Activated CD8-positive, alpha-beta memory T cell treated with anti-CD3 and anti-CD28 coated beads for 4 hours (primary cell): ENCODE measurements around the gene ARAP1.

Experiments used
- DNase-seq, 2 donors: peaks; one replicate each; pipeline ENCODE4 v3.0.0-alpha.2; 2020; ENCODE audit warnings: low read depth in 2 of 2

ARAP1 gene

DNA sequence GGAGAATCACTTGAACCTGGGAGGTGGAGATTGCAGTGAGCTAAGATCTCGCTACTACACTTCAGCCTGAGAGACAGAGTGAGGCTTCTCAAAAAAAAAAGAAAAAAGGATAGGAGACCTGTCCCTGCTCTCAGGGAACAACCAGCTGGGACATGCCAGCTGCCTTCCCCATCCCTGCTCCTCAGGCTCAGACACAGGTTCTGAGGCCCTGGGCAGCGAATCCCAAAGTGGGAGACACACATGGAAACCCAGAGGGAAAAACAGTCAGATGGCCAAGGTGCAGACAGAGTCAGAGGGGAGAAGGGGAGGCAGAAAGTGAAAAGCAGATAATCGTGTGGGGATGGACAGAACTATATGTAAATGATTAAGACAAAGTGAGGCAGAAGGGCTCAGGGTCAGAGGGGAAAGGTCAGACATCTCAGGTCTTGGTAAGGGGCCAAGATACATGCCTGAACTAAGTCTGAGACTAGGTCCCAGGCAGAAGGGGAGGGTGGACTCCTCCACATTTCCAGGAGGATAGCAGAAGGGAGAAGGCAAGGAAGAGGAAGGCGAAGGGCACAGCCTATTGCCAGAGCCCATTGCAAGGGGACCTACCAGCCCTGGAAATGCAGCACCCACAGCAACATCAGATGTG, 27.4 kb upstream of the ARAP1 start:
- DNase-seq: no peak

DNA sequence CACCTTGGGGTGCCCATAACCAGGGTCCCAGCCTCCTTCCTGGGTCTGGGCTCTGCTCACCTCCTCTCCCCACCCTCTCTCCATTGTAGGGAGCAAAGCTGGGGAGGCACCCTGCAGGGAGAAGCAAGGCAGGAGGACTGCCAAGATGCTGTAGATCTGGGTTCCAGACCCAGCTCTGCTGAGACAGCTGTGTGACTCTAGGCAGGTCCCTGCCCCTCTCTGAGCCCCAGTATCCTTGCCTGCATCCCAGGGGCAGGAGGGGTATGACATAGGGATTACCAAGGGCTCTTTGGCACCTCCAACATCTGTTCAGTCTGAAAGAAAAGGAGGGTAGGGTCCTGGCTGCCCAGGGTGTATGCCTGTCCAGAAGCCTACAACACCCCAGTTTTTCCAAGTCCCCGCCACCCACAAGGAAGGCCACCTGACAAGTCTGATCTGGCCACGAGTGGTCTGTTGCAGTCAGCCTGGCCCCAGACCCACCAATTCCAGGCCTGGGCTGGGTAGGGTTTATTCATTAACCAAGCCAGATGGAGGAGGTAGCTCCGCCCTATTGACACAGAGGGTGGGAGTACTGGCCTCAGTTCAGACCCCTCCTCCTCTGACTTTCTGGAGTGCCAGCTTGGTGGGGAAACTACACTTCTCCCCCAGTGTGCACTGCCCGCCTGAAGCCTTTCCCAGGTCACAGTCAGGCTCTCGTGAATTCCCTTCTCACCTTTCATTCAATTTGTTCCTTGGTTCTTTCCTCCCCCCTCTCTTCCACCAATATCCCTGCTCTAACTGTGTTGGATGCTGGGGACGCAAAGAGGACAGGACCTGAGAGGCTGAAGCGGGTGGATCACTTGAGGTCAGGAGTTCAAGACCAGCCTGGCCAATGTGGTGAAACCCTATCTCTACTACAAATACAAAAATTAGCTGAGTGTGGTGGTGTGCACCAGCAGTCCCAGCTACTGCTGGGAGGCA, 26.6 kb upstream of the ARAP1 start:
- no peak for DNase-seq

DNA sequence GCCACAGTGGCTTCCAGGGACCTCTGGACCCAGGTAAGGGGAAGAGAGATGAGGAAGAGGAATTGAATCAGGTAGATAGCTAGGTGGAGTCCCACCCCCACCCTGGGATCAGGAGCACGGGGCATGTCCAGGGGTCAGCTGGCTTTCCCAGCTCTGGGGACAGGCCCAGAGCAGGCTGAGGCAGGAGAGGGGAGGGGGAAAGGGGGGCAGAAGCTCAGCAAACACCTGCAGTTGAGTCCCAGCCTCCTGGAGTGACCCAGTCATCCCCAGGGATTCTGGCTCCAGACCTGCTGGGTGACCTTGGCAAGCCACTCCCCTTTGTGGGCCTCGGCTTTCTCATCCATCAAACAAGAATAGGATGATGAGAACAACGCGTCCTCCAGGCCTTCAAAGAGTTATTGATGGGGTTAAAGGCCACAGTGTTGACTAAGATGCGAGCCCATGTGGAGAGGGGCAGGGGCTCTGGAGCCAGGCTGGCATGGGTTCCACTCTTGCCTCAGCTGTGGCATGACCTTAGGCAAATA, 25.6 kb upstream of the ARAP1 start:
- no peak for DNase-seq

DNA sequence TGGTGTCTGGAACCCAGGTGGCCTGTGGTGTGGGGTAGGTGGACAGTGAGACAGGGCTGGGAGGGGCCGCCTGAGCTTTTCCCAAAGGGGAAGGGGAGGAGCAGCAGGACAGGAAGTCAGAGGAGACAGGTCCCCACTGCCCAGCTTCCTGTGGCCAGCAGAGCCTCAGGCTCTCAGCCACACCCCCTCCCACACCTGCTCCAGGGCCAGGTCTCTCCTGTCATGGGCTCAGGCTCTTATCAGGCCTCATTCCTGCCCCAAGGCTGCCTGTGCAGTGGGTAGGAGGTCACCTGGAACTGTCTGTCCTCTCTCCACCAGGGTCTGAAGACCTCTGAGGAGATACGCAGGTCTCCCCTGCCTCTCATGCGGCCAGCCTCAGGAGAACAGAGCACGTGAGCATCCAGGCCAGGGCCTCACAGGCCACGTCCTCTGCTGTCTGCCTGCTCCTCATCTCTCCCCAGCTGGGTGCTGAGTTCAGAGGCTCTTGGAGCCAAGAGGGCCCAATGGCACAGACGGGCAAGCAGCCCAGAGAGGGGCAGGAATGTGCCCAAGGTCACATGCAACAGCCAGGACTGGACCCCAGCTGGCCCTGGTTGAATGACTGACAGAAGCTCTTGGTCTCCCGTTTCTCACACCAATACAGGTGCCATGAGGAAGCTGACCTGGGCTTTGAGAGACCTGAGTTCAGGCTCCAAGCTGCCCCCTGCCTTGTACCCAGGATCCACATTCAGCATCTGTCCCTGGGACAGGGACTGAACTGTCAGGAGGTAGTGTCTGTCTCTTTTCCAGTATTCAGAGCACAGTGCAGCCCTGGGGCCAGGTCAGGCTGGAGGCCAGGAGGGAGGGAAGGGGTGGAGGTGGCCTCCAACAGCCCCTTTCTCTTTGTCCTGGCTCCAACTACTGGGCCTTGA, 24.9 kb upstream of the ARAP1 start:
- no peak for DNase-seq

DNA sequence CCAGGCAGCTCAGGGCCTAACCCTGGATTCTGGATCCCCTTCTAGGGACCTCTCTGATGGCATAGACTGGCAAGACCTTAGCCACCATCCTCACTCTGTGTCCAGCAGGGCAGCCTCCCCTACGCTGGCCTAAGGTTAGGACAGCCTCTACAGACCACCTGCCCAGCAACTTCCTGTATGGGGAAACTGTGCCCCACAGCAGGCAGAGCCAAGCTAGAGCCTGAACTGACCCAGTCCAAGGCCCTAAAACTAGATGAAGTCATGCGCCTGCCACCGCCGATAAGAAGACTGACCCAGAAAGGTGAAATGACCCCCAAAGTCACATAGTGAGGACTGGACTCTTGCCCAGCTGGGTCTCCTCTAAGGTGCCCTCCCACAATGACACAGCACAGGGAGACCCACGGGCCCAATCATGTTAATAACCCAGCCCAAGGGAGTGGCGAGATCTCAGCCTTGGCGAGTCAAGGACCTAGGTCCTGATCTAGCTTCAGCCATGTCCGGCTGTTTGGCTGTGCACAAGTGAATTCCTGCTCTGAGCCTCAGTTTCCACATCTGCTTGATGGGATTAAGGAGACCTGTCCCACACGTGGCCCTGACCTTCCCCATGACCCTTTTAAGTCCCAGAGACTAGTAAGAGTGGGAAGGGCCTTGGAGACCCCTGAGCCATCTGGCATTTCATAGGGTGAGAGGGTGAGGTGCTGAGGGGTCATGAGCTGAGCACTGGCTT, 24.1 kb upstream of the ARAP1 start:
- DNase-seq: no peak

DNA sequence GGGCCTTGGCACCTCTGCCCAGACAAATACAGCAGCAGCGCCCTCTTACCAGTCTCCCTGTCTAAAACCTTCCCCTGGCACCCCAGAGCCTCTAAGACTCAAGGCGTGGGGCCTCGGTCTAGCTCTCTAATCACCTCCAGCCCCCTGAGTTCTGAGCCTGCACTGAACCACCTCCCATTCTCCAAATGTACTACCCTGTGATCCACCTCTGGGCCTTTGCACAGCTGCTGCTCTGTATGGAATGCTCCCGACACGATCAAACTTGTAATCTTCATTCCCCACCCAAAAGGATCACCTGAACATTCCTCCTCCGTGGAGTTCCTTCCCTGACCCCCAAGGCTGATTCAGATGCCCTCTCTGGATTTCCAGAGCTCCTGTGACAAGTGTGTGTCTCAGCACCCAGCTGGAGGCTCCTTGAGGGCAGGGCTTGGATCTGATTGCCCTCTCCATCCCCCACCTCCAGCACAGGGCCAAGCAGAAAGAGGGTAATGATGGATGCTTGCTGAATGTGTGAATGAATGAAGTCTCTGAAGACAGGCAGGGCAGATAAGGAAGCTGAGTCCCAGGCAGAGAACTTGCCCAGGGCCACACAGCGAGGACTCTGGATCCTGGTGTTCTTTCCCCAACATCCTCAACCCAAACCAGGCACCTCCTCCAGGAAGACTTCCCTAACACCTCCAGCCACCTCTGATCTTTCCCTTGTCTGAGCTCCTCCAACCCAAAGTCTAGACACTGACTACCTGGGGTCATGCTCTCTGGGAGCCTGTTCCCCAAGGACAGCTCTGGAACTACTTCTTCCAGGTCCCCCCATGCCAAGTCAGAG, 23.3 kb upstream of the ARAP1 start:
- DNase-seq: no peak

DNA sequence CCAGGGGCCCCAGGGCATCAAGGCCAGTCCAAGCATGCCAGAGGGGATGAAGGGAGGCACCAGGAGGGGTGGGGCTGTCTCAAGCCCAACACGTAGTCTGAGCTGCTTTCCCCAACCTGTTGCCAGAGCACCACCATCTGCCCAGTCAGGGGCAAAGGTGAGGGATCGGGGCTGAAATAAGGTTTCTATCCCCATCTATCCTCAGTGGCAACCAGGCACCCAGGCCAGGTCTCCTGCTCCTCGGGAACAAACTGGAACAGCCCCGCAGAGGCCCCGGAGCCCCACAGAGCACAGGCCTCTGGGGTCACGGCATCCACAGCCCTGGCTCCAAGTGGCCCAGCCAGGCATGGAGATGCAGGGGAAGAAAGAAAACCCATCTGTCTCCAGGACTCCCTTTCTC, 22.3 kb upstream of the ARAP1 start:
- DNase-seq: no peak

DNA sequence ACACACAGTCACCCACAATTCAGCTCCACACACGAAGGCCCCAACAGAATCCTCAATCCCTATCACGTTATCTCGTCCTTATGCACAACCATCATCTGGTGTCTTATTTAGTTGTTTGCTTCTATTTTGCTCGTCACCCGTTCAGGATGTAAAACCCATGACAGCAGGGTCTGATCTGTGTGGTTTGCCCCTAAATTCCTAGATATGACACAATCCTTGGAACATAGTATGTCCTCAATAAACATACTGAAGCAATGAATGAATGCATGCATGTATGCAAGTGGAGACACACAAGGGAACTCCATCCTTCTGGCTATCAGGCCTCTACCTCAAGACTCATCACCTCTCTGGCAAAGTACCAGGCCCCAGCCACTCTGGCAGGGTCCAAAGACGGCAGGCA, 21.5 kb upstream of the ARAP1 start:
- DNase-seq: no peak

DNA sequence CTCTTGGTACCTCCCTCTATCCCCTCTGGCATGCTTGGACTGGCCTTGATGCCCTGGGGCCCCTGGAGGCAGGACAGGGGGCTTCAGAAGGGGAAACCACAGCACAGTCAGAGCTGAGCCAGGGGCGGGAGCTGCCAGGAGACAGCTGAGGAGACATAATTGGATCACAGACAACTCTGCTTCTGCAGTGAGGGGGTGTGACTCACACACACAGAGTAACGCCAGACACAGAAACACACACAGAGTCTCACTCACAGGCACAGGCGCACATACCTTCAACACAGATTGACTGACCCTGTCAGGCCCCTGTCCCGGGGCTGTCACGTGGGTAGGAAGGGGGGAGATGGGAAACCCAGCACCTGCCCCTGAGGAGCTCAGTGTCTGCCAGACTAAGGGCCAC, 21.1 kb upstream of the ARAP1 start:
- DNase-seq: no peak

DNA sequence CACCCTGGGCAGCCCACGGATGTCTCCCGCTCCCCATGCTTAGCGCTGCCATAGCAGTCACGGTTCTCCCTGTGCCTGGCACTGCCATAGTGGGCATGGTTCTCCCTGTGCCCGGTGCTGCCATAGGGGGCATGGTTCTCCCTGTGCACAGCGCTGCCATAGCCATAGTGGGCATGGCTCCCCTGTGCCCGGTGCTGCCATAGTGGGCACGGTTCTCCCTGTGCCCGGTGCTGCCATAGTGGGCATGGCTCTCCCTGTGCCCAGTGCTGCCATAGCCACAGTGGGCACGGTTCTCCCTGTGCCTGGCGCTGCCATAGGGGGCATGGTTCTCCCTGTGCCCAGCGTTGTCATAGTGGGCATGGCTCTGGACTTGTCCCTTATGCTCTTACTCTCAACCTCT, 19.9 kb upstream of the ARAP1 start:
- no peak for DNase-seq

DNA sequence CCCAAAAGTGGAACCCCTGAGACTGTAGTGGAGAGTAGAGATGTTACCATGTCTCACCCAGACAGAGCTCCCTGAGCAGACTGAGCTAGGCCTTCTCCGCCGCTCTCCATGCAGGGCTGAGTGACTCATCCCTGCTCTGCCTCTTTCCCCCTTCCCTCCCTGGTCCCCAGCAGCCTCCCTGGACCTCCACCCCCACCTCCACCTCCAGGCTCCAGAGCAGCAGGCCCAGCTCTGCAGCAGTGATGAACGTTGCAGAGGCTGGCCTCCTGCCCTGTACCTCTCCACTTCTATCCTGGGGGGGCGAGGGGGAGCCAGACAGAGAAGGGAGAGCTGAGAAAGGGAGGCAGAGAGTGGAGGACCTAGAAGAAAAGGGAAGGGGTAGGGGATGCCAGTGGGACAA, 19.3 kb upstream of the ARAP1 start:
- no peak for DNase-seq

DNA sequence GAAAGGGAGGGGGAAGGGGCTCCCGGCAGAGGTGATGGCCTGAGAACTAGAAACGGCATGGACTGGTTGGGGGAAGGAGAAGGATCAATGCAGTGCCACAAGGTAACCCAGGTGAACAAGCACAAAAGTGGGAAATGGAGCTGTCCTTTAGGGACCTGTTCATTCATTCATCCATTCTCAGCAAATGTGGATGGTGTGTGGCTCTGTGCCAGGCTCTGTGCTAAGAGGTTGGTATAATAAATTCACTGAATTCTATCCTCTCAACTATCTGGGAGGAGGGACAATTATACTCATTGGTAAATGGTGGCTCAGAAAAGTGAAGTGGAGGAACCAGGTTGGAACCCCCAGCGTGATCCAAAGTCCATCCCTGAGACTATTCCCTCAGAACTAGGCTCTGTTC, 18.6 kb upstream of the ARAP1 start:
- DNase-seq: no peak

DNA sequence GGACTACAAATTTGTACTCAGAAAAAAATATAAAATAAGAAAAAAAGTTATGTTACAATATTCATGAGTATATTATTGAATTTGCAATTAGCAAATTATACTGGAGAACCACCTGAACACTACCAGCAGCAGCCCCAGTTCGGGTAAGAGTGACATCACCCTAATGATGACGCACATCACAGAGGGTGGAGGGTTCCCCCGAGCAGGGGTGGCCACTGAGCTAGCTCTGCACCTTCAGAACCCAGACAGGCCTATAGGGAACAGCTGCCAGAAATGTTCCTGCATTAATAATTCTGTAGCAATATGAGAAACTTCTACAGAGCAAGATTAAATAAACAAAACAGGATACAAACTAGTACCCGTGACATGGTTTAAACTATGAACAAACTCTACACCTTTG, 17.5 kb upstream of the ARAP1 start:
- DNase-seq: no peak

DNA sequence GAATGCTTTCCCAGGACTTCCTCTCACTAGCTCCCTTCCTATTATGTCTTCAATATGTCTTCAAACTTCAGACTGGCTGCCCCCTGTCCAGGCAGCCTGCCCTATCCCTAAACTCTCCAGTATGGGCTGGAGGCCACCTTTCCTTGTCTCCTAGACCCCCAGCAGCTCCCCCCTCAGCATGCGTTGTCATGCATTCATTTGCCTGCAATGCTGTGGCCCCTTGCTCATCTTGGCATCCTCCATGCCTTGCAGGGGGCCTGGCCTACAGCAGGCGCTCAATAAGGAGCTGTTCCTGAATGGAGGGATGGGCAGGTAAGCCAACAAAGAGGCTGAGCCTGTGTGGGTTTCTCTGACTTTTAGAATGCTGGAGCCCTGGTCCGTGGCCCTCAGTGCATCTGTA, 16.4 kb upstream of the ARAP1 start:
- DNase-seq: no peak

DNA sequence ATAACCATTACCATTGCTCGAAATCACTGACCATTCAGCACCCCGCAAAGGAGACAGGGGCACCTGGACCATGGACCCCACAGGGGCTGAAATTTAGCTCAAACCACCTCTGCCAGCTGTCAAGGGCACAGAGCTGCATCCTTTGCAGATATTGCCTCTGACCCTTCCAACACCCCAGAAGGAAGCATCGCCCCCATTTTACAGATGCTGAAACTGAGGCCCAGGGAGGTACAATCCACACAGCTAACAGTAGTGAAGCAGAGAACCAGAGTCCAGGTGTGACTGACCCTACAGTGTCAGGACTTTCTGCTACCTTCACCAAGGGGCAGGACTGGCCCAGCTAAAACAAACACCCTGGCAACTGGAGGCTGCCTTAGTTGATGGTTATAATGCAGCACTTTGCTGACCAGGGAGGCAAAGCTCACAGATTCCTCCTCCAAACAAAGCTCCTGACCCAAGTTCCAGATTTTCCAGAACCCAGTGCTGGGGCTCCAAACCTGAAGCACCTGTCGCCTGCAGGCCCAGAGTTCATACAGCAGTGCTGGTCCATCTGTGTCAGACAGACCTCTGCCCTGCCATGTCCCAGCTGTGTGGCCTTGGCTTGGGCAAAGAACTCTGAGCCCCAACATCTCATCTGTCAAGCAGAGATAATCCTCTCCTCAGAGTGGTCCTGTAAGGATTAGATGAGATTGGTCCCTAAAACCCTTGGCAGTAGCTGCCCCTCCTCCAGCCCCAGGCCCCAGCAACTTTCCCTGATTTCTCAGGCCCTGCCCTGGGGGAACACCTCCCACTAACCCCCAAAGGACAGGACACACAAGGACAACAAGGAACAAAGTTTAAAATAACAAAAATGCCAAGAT, 15.2 kb upstream of the ARAP1 start:
- DNase-seq: no peak

DNA sequence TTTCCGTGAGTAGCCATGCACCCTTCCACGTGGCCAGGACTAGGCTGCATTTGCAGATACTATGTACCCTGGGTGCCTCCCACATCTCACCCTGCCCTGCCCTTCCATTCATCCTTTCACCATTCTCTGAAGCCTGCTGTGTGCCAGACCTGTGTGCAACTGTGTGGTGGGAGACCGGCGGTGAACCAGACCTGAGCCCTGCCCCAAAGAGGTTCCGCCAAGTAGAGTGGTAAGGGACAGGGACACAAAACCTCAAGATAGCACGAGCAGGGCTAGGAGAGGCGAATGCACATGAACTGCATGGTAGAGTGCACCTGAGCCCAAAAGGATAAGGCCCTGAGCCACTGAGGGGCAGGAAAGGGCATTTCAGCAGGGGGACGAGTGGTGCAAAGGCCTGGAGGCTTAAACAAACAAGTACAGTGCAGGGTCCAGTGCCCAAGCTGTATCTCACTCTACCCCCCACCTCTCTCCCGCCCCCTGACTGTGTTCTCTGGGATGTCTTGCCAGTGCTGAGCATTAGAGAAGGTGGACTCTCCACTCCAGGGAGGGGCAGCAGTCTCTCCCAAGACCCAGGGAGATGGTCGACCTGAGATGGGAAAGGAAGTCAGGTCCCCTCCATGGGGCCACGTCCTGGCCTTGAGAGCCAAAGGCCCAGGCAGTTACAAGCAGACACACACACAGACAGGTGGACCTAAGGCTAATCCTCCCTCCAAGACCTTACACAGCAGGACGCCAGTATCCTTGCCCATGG, 14.1 kb upstream of the ARAP1 start:
- DNase-seq: no peak

DNA sequence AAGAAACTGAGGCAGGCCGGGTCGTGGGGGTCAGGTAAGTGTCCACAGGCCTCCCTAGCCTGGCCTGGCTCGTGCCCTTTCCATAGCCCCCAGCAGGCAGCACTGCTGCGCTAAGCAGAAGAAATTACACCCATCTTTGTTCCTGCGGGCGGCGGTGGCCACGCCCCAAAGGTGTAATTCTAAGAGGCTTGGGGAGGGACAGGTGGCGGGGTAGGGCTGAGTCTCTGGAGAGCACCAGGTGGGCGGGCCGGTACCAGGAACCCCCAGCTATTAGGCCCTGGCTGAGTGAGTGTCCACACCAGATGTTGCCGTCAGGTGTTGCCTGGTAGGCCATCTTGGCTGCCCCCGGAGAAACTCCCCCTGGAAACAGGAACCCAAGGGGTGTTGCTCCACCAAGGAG, 12.3 kb upstream of the ARAP1 start:
- DNase-seq: no peak

DNA sequence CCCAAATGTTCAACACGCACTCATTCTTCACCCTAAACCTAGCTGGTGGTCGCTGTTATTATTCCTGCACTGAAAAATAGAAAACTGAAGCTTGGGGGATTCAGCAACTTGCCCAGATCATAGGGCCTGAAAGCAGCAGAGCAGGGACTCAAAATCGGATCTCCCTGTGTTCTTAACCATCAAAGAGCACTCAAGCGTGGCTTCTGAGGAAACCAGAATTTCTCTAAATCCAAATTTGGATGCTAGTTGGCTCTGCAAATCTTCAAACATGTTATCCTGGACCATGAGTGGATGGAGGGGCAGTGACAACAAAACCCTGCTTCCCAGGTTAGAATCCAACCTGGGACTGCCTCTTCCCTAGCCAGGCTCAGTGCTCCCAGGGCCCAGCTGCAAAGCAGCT, 11.6 kb upstream of the ARAP1 start:
- no peak for DNase-seq
